ENCODE results near the gene TFG. TPM values are rescaled to one million over a fixed set of nuclear protein-coding genes. Genes with fewer than 3 reads are reported as not detected.

Gene TFG
- total and polyA plus RNA-seq, 2 of the 4 experiments (the other 2 are of a cell fraction), result 47.7 to 165 TPM

DNA sequence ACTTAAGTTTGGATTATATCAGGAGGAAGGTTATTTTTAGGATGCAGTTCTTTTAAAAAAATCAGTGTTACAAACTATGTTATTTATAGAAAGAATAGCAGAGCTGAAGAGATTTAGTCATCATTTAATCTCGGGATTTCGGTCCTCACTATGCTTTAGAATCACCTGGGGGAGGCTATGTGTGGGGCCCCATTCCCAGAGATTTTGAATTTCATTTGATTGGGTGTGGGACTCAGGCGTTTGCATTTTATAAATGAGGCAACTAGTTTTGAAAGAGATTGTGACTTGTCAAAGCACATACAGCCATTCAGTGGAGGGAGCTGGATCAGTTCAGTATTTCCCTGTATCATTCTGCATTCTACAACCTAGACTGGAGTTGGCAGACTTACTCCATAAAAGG is 36.8 kb downstream of the TFG start:
- no peak overlapping the region for H2AK5ac ChIP-seq (ENCODE audit: low read depth, low read length)
- no peak overlapping the region for H3K4me3 ChIP-seq (ENCODE audit: insufficient read depth, low read depth, low read length)
- H4K91ac ChIP-seq (ENCODE audit: insufficient read depth, low read depth, low read length), result no peak overlapping the region
- no peaks in the 10 kb centered on the region for H3K9me3 ChIP-seq (ENCODE audit: control insufficient read depth, insufficient read depth, low read length)
- no TSS peak for BruUV-seq (replicated peaks)
- intact Hi-C loops (cut with micrococcal nuclease), result no loop called here
- TF ChIP-seq MXI1 (IDR thresholded peaks at IDR 0.05; ENCODE audit: borderline replicate concordance, low read depth, low read length), result no peak
- TF ChIP-seq, protein P1, sequence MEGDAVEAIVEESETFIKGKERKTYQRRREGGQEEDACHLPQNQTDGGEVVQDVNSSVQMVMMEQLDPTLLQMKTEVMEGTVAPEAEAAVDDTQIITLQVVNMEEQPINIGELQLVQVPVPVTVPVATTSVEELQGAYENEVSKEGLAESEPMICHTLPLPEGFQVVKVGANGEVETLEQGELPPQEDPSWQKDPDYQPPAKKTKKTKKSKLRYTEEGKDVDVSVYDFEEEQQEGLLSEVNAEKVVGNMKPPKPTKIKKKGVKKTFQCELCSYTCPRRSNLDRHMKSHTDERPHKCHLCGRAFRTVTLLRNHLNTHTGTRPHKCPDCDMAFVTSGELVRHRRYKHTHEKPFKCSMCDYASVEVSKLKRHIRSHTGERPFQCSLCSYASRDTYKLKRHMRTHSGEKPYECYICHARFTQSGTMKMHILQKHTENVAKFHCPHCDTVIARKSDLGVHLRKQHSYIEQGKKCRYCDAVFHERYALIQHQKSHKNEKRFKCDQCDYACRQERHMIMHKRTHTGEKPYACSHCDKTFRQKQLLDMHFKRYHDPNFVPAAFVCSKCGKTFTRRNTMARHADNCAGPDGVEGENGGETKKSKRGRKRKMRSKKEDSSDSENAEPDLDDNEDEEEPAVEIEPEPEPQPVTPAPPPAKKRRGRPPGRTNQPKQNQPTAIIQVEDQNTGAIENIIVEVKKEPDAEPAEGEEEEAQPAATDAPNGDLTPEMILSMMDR (conservative IDR thresholded peaks at IDR 0.05; ENCODE audit: low read depth, low read length), result no peak
- no peak for TF ChIP-seq NFE2L2 (IDR thresholded peaks at IDR 0.05; ENCODE audit: low read depth, low read length)
- TF ChIP-seq SMC3 (IDR thresholded peaks at IDR 0.05; ENCODE audit: low read depth, low read length), result no peak
- no peak for TF ChIP-seq RCOR1 (IDR thresholded peaks at IDR 0.05; ENCODE audit: insufficient replicate concordance, low read length)
- CTCF ChIA-PET, result interaction anchor here (1.1 kb wide), 1 partner anchor 15 kb away, joined by 3 read pairs; no protein-coding TSS in a partner anchor
- DNase-seq, result no peak
- H3K4me1 ChIP-seq (ENCODE audit: control insufficient read depth, insufficient read depth, low read length), result no peaks in the 10 kb centered on the region
- no peak overlapping the region for H3K18ac ChIP-seq (ENCODE audit: low read depth, low read length)
- dilution Hi-C loops (cut with HindIII; ENCODE audit: low sequenced_read_pairs, unreplicated experiment), result no loop called here
- WGBS, 2 experiments (ENCODE audit: extremely low coverage in 2 of 2, insufficient read length in 1 of 2), result no CpG with 5 or more reads among the region's 3 CpGs
- peaks cover 36% of the 10 kb centered on the region for H3K36me3 ChIP-seq (ENCODE audit: control insufficient read depth, insufficient read depth, low read length)
- H4K8ac ChIP-seq (ENCODE audit: low read depth in 2 of 2, low read length in 2 of 2), result no peak overlapping the region
- no peak overlapping the region for H2AK9ac ChIP-seq (replicated peaks; ENCODE audit: low read depth, low read length, poor library complexity)
- H3K56ac ChIP-seq (ENCODE audit: extremely low read depth, insufficient read depth, low read length), result no peak overlapping the region
- no peak overlapping the region for H2BK5ac ChIP-seq (ENCODE audit: low read depth, low read length, poor library complexity, severe bottlenecking)
- H2BK15ac ChIP-seq (ENCODE audit: low read depth, low read length), result no peak overlapping the region
- H3K23ac ChIP-seq (ENCODE audit: low read depth, low read length), result no peak overlapping the region
- H2BK120ac ChIP-seq (ENCODE audit: low read depth, low read length), result no peak overlapping the region
- no peak overlapping the region for H3K9ac ChIP-seq (ENCODE audit: low read depth, low read length)
- H3K14ac ChIP-seq (replicated peaks; ENCODE audit: low read depth, low read length), result no peak overlapping the region
- no peak for ATAC-seq (ENCODE audit: low read depth)
- H3K4ac ChIP-seq (ENCODE audit: low read depth, low read length), result no peak overlapping the region
- POLR2A ChIA-PET (ENCODE audit: unreplicated experiment), result no interaction called here
- no peak overlapping the region for H2BK20ac ChIP-seq (ENCODE audit: low read depth, low read length)
- H3K79me1 ChIP-seq (ENCODE audit: low read depth in 1 of 2, low read length in 2 of 2), result peaks cover 6 to 21% of the 10 kb centered on the region in 2 experiments
- H3K27ac ChIP-seq (ENCODE audit: insufficient read depth, low read length), result no peak overlapping the region
- peaks cover 5% of the 10 kb centered on the region; the same call in 1 of the 2 replicates for H4K20me1 ChIP-seq (ENCODE audit: insufficient read depth, low read length)
- H3K27me3 ChIP-seq (ENCODE audit: control insufficient read depth, insufficient read depth, low read length), result no peaks in the 10 kb centered on the region
- H2AFZ ChIP-seq (replicated peaks; ENCODE audit: low read length, poor library complexity), result no peak overlapping the region
- no peak overlapping the region for H4K5ac ChIP-seq (ENCODE audit: low read depth, low read length)
- no peak overlapping the region for H3K4me2 ChIP-seq (ENCODE audit: low read depth, low read length)
- peaks cover 4% of the 10 kb centered on the region; the same call in 1 of the 2 replicates for H3K9me1 ChIP-seq (ENCODE audit: insufficient read depth, low read length)
- in situ Hi-C loops (cut with MboI; ENCODE audit: low sequenced_read_pairs), result loop anchor here (25.0 kb wide), 1 partner anchor 909 kb away; no protein-coding TSS in a partner anchor

All from IMR-90 (cell line).